ENCODE results near the gene PRR5L.
"Not testable (repeated sequence)": the region's sequence is repeated elsewhere in the genome, so short reads cannot be mapped to it uniquely, and the experiment has no call there.

Gene PRR5L

GRCh38 chr11:36459046-36459445, 163.0 kb downstream of the PRR5L start:
- DNase-seq (ENCODE audit: low read depth in 2 of 2) = no peak

- DNase-seq (ENCODE audit: low read depth in 2 of 2) = no peak
These were observed 164.1 kb downstream of the PRR5L start for GRCh38 chr11:36460220-36460619.

- DNase-seq (ENCODE audit: low read depth in 2 of 2) = no peak
These were observed 166.2 kb downstream of the PRR5L start for GRCh38 chr11:36462321-36462720.

GRCh38 chr11:36463781-36464180, 167.7 kb downstream of the PRR5L start:
- no peak for DNase-seq (ENCODE audit: low read depth in 2 of 2)

GRCh38 chr11:36464720-36465119, 168.6 kb downstream of the PRR5L start:
- DNase-seq (ENCODE audit: low read depth in 2 of 2) = no peak

- no peak for DNase-seq (ENCODE audit: low read depth in 2 of 2)
These were observed 169.5 kb downstream of the PRR5L start for GRCh38 chr11:36465449-36466163.

GRCh38 chr11:36467012-36467411, 170.9 kb downstream of the PRR5L start:
- no peak for DNase-seq (ENCODE audit: low read depth in 2 of 2)

GRCh38 chr11:36467916-36468315, 171.8 kb downstream of the PRR5L start:
- no peak for DNase-seq (ENCODE audit: low read depth in 2 of 2)

- DNase-seq (ENCODE audit: low read depth in 2 of 2) = no peak
These were observed 173.0 kb downstream of the PRR5L start for GRCh38 chr11:36469063-36469462.

- no peak for DNase-seq (ENCODE audit: low read depth in 2 of 2)
These were observed 174.1 kb downstream of the PRR5L start for GRCh38 chr11:36469881-36470802.

- DNase-seq (ENCODE audit: low read depth in 2 of 2) = no peak
These were observed 175.5 kb downstream of the PRR5L start for GRCh38 chr11:36471577-36471976.

- no peak for DNase-seq (ENCODE audit: low read depth in 2 of 2)
These were observed 179.1 kb downstream of the PRR5L start for GRCh38 chr11:36475192-36475591.

- no peak for DNase-seq (ENCODE audit: low read depth in 2 of 2)
These were observed 182.7 kb downstream of the PRR5L start for GRCh38 chr11:36478700-36479329.

- no peak for DNase-seq (ENCODE audit: low read depth in 2 of 2)
These were observed 184.7 kb downstream of the PRR5L start for GRCh38 chr11:36480833-36481232.

GRCh38 chr11:36483042-36483441, 187.0 kb downstream of the PRR5L start:
- DNase-seq (ENCODE audit: low read depth in 2 of 2) = not testable (repeated sequence)

- no peak for DNase-seq (ENCODE audit: low read depth in 2 of 2)
These were observed 189.4 kb downstream of the PRR5L start for GRCh38 chr11:36485298-36486002.

GRCh38 chr11:36487619-36488018, 191.5 kb downstream of the PRR5L start:
- no peak for DNase-seq (ENCODE audit: low read depth in 2 of 2)

GRCh38 chr11:36488096-36488495, 192.0 kb downstream of the PRR5L start:
- DNase-seq (ENCODE audit: low read depth in 2 of 2) = no peak

GRCh38 chr11:36490026-36490806, 194.1 kb downstream of the PRR5L start:
- no peak for DNase-seq (ENCODE audit: low read depth in 2 of 2)

GRCh38 chr11:36492724-36493304, 196.7 kb downstream of the PRR5L start:
- DNase-seq (ENCODE audit: low read depth in 2 of 2) = no peak

- DNase-seq (ENCODE audit: low read depth in 2 of 2) = no peak
These were observed 197.2 kb downstream of the PRR5L start for GRCh38 chr11:36493332-36493731.
